Measurements from ENCODE around the gene ENDOV. TPM values are rescaled to one million over a fixed set of nuclear protein-coding genes. Genes with fewer than 3 reads are reported as not detected.

ENDOV gene
- total and polyA plus RNA-seq, 5 experiments from 2014 or later, result 7.5 to 20.6 (median 10.3) TPM

DNA sequence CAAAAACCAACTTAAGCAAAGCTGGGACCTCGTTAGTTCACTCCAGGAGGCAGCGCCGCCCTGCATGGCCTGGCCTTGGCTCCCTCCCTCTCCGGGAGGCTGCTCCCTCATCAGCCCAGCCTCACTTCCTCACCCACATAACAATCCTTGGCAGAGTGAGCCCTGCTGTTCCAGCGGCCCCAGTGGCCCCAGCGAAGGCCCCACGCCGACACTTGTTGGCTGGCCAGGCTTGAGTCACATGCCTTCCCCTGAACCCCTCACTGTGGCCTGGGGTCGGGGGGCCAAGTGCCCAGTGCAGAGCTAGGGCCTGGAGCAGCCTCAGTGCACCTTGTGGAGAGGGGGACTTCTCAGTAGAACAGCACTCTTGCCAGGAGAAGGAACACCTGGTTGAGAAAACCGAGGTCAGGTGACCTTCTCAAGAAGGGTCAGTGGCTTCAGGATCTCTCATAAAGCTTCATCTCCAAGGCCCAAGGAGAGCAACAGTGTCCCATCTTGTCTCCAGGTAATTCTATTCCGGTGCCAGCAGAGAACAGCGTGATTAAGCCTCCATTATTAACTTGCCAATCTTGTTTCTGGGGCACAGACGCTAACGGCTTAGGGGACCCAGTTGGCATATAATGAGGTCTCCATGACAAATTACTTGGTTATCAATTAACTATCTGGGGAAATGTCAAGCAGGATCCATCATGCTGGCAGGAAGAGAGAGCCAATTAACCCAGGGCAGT is 26.8 kb downstream of the ENDOV start:
- Mint-ChIP-seq H3K27ac (no peak overlapping the region), H3K4me3 (no peak overlapping the region), H3K4me1 (peaks cover 0 to 5% (median 0%) of the 10 kb centered on the region in 4 donors), H3K9me3 (no peaks in the 10 kb centered on the region), H3K27me3 (peaks cover 2 to 25% (median 3%) of the 10 kb centered on the region in 5 donors), H3K36me3 (no peaks in the 10 kb centered on the region)
- DNase-seq (no peak), ATAC-seq (no peak)
- POLR2A ChIA-PET, result interaction anchor here (3.4 kb wide), 1 partner anchor 13 kb away, joined by 13 read pairs; no protein-coding TSS in a partner anchor

DNA sequence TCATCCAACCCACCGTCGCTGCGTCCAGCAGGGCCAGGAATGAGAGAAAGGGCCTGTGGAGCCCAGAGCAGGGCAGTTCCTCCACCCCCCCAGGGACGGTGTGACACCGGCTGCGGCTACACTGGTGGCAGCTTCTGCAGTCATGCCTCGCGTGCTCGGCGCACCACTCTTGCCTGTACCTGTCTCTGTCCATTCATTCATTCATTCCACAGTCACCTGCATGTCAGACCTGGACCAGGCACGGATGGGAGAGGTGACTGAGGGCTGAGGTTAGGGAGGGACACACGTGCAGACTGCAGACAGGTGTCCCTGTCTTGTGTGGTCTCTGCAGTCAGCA is 27.3 kb downstream of the ENDOV start:
- Mint-ChIP-seq H3K27me3 (peaks cover 2 to 25% (median 3%) of the 10 kb centered on the region in 5 donors), H3K9me3 (no peaks in the 10 kb centered on the region), H3K4me1 (peaks cover 0 to 5% (median 0%) of the 10 kb centered on the region in 4 donors), H3K27ac (no peak overlapping the region), H3K36me3 (no peaks in the 10 kb centered on the region), H3K4me3 (no peak overlapping the region)
- no peak for DNase-seq
- no peak for ATAC-seq
- POLR2A ChIA-PET, result interaction anchor here (3.4 kb wide), 1 partner anchor 12 kb away, joined by 13 read pairs; no protein-coding TSS in a partner anchor

DNA sequence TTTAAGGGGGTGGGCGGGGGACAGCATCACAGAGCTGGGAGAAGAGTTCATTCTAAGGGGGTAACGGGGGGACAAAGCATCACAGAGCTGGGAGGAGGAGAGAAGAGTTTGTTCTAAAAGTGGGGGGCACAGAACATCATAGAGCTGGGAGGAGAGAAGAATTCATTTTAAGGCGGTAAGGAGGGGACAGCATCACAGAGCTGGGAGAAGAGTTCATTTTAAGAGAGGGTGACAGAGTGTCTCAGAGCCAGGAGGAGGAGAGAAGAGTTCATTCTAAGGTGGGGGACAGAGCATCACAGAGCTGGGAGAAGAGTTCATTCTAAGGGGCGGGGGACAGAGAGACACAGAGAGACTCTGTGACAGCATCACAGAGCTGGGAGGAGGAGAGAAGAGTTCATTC is 27.8 kb downstream of the ENDOV start:
- Mint-ChIP-seq H3K27ac (no peak overlapping the region), H3K4me1 (peaks cover 0 to 5% (median 0%) of the 10 kb centered on the region in 4 donors), H3K4me3 (no peak overlapping the region), H3K9me3 (no peaks in the 10 kb centered on the region), H3K27me3 (peaks cover 2 to 25% (median 3%) of the 10 kb centered on the region in 5 donors), H3K36me3 (no peaks in the 10 kb centered on the region)
- DNase-seq (no peak), ATAC-seq (no peak)
- POLR2A ChIA-PET, result interaction anchor here (0.6 to 3.4 kb wide), 2 partner anchors 11 to 12 kb away, joined by 3 to 13 read pairs; no protein-coding TSS in a partner anchor

DNA sequence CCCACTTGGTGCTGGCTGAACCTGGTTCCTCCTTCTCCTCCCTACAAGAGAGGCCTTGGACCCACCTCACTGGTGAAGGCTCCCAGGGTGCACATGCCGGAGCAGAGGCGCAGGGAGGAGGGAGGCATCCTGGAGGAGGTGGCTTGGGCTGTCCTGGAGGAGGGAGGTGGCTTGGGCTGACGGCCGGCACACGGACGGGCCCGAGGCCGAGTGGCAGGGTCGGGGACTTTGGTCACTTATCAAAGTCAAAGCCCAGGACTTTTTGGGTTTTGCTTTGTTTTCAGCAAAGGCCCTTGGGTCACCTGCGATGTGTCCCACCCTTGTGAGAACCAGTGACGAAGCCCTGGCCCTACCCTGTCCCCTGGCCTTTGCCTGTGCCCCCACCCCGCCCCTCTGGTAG is 28.5 kb downstream of the ENDOV start:
- H3K36me3 Mint-ChIP-seq, result no peaks in the 10 kb centered on the region
- ATAC-seq (no peak), DNase-seq (no peak)
- peaks cover 0 to 5% (median 0%) of the 10 kb centered on the region in 4 donors for H3K4me1 Mint-ChIP-seq
- H3K9me3 Mint-ChIP-seq, result no peaks in the 10 kb centered on the region
- H3K4me3 Mint-ChIP-seq, result no peak overlapping the region
- POLR2A ChIA-PET, result interaction anchor here (3.4 kb wide), 1 partner anchor 11 kb away, joined by 13 read pairs; no protein-coding TSS in a partner anchor
- H3K27me3 Mint-ChIP-seq, result peaks cover 2 to 25% (median 3%) of the 10 kb centered on the region in 5 donors
- H3K27ac Mint-ChIP-seq, result no peak overlapping the region

DNA sequence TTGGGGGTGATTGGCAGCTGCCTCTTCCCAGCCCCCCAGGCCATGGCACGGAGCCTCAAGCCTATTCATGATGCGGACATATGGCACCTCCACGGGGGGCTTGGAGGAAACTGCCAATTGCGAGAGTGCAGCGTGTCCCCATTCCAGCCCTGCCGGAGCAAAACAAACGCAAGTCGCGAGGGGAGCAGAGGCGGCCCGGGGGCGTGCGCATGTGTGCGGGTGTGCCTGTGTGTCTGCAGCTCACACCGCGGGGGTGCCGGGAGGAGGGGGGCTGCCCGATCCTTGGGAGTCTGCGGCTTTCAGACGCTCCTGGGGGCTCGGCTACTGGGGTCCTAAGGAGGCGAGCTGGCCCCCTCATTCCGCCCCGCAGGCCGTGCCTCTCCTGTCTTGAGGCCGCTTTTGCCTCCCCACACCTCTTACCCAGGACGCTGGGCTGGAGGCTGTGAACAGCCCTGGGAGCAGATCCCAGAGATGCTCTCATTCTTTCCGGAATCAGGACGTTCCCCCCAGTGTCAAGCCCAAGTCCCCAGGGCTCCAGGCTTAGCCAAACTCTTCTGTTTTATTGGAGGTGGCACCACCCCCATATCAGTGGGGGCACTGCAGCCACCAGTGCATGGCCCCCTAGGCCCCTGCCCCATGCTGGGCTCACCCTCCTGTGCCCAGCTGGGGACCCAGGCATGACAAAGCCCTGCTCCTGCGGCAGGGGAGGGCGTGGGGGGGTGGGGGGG is 29.1 kb downstream of the ENDOV start:
- Mint-ChIP-seq H3K27me3 (peaks cover 2 to 25% (median 3%) of the 10 kb centered on the region in 5 donors), H3K27ac (no peak overlapping the region), H3K36me3 (no peaks in the 10 kb centered on the region), H3K9me3 (no peaks in the 10 kb centered on the region), H3K4me1 (peaks cover 0 to 5% (median 0%) of the 10 kb centered on the region in 4 donors), H3K4me3 (no peak overlapping the region)
- ATAC-seq, result no peak
- POLR2A ChIA-PET, result no interaction called here
- DNase-seq, result no peak

DNA sequence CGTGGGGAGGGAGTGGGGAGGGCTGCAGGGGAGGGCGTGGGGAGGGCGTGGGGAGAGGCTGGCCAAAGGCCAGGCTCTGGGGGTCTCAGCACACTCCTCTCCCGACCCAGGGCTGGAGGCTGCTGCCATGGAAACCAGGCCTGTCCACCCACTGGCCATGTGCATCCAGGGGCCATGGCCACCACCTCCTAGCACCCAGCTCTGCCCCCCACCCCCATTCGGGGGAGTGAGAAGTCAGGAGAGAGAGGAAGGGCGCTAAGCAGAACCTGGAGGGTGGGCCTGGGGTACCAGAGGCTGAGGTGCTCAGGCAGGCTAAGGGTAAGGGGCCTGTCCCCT is 29.6 kb downstream of the ENDOV start:
- no peaks in the 10 kb centered on the region for H3K9me3 Mint-ChIP-seq
- H3K27ac Mint-ChIP-seq, result no peak overlapping the region
- no peaks in the 10 kb centered on the region for H3K36me3 Mint-ChIP-seq
- H3K27me3 Mint-ChIP-seq, result peaks cover 2 to 25% (median 3%) of the 10 kb centered on the region in 5 donors
- no peak overlapping the region for H3K4me3 Mint-ChIP-seq
- H3K4me1 Mint-ChIP-seq, result peaks cover 0 to 5% (median 0%) of the 10 kb centered on the region in 4 donors
- DNase-seq, result no peak
- no peak for ATAC-seq
- POLR2A ChIA-PET, result no interaction called here

DNA sequence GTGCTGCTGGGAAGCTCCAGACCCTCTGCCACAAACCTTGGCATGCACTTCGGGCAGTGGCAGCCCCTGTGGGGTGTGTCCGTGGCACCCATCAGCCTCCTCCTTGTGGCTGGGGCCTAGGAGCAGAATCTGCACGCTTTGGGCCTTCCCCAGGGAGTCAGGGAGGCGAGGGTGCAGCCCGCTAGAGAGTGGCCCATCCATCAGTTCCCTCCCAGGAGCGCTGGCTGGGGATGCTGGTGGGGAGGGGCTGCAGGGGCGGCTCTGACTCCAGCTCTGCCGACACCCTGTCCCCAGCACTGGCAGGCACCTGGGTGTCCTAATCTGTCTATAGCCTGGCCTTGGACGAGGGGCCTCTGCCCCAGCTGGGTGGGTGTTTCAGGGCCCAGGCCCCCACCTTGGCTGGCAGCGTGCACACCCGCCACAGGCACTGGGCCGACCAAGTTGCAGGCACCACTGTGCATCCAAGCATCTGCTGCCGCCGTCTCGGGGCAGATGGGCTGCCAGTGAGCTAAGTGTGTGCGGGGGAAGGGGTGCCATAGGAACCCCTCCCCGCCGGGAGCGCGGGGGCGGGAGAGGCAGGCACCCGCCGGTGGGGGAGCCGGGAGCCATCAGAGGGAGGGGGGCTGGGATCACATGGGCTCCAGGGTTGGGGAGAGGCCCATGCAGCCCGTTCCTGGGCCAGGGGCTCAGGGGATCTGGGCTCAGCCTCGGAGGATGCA is 30.2 kb downstream of the ENDOV start:
- no peak for ATAC-seq

DNA sequence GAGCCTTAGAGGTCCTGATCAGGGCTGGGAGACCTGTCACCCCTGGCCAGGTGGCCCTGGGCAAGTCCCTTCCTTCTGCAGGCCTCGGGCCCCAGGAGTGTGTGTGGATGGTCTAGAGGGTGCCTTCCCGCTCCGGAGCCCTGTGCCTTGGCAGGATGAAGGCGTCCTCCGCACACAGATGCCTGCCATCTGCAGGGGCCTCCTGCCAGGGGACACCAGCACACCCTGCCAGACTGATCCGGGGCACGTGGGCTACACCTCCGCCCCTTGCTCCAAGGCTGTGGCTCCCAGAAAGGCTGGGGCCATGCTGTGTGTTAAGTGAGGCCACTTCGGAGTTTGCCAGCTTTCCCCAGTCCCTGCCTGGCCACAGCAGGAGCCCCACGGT is 30.8 kb downstream of the ENDOV start:
- ATAC-seq (no peak), DNase-seq (no peak)
- Mint-ChIP-seq H3K36me3 (no peaks in the 10 kb centered on the region), H3K27ac (no peak overlapping the region), H3K27me3 (peaks cover 2 to 25% (median 3%) of the 10 kb centered on the region in 5 donors), H3K4me3 (no peak overlapping the region), H3K9me3 (no peaks in the 10 kb centered on the region), H3K4me1 (peaks cover 0 to 2% (median 0%) of the 10 kb centered on the region in 4 donors)
- POLR2A ChIA-PET, result interaction anchor here (1.1 kb wide), 1 partner anchor 9 kb away, joined by 3 read pairs; no protein-coding TSS in a partner anchor

More for the DNA sequence above, 30.2 kb downstream of the ENDOV start:
- H3K36me3 Mint-ChIP-seq, result no peaks in the 10 kb centered on the region
- H3K4me1 Mint-ChIP-seq, result peaks cover 0 to 5% (median 0%) of the 10 kb centered on the region in 4 donors
- no peak overlapping the region for H3K27ac Mint-ChIP-seq
- POLR2A ChIA-PET, result interaction anchor here (1.1 kb wide), 1 partner anchor 9 kb away, joined by 3 read pairs; no protein-coding TSS in a partner anchor
- H3K27me3 Mint-ChIP-seq, result peaks cover 2 to 25% (median 3%) of the 10 kb centered on the region in 5 donors
- no peaks in the 10 kb centered on the region for H3K9me3 Mint-ChIP-seq
- H3K4me3 Mint-ChIP-seq, result no peak overlapping the region
- no peak for DNase-seq

DNA sequence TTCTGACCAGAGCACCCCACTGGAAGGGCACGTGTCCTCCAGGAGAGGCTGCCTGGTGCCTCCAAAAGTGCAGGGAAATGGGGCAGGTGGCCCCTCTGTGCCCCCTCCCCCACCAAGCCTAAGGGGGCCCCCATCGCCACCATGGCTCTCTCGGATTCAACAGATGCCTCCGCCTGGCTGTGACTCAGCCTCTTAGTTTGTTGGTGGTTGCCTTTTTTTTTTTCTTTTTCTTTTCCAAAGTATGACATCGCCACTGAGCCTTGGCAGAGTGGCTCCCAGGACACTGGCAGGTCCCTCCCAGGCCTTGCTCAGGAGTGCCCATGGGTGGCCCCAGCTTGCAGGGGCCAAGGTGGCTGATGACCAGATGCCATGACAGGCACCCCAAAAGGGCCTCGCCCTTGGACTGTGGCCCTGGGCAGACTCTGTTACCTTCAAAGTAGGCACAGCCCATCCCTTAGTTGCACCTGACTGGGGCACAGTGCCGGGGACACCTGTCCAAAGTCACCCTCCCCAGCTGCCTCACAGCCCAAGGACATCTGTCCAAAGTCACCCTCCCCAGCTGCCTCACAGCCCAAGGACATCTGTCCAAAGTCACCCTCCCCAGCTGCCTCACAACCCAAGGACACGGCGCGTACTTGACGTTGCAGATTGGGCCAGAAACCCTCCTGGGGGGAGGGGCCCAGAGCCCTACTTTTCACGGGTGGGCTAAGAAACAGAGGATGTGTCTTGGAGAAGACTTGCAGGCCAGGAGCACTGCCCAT is 31.9 kb downstream of the ENDOV start:
- no peak for ATAC-seq
- Mint-ChIP-seq H3K36me3 (no peaks in the 10 kb centered on the region), H3K9me3 (no peaks in the 10 kb centered on the region), H3K27ac (no peak overlapping the region), H3K27me3 (peaks cover 2 to 20% (median 3%) of the 10 kb centered on the region in 5 donors), H3K4me3 (no peak overlapping the region), H3K4me1 (peaks cover 0 to under 1% (median 0%) of the 10 kb centered on the region in 4 donors)
- POLR2A ChIA-PET, result no interaction called here
- no peak for DNase-seq

DNA sequence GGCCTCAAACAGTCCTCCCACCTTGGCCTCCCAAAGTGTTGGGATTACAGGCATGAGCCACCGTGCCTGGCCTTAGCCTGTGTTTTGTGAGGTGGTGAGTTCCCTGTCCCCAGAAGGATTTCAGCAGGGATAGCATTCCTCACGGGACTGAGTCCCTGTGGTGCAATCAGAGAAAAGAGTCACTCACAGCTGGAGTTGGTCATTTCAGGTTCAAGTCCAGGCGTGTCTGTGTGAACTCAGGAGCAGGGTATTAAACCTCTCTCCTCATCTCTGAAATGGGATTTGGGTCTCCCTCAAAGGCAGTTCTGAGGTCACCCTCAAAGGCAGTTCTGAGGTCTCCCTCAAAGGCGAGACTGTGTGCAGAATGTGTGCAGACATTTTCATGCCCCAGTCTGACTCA is 32.8 kb downstream of the ENDOV start:
- H3K4me3 Mint-ChIP-seq, result no peak overlapping the region
- no peaks in the 10 kb centered on the region for H3K9me3 Mint-ChIP-seq
- H3K27me3 Mint-ChIP-seq, result peaks cover 0 to 10% (median 2%) of the 10 kb centered on the region in 5 donors
- no peak for ATAC-seq
- H3K27ac Mint-ChIP-seq, result peak overlapping the region in 1 of 10 donors; percentile 27
- H3K4me1 Mint-ChIP-seq, result peaks cover 0 to 2% (median 0%) of the 10 kb centered on the region in 4 donors
- POLR2A ChIA-PET, result no interaction called here
- no peak for DNase-seq
- no peaks in the 10 kb centered on the region for H3K36me3 Mint-ChIP-seq

DNA sequence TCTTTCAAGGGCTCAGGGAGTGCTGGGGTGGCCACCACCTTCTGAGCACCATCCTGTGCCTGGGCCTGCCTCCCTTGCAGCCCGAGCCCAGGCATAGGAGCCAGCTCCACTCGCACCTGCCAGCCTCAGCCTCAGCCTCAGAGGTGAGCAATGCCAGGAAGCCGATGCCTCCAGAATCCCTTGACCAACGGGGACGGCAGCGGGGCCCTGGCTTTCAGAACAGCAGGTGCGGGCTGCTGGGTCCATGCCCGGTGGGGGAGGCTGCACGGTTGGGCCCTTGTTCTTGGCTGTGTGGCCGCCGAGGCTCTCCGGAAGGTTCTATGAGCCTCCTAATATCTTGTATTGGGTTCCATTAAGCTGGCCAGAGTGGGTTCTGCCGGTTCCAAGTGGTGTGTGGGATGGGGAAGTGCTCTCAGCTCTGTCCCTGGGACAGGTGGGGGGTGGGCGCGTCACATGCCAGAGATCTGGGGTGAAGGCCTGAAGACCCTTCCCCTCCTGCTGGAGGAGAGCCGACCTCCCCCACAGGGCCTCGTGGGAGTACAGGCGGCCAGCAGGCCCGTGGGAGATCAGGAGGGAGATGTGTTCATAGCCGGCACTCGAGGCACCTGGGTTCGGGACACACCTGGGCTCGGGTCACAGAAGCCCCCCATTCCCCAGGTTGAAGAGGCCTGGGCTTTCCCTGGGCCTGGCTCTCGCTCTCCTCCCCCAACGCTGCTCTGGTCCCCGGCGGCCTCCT is 34.4 kb downstream of the ENDOV start:
- DNase-seq, result no peak
- H3K9me3 Mint-ChIP-seq, result no peaks in the 10 kb centered on the region

More for the DNA sequence above, 34.4 kb downstream of the ENDOV start:
- no peaks in the 10 kb centered on the region for H3K36me3 Mint-ChIP-seq
- H3K4me1 Mint-ChIP-seq, result peaks cover 2 to 11% (median 9%) of the 10 kb centered on the region in 4 donors
- no peak for ATAC-seq
- no peaks in the 10 kb centered on the region for H3K27me3 Mint-ChIP-seq
- H3K4me3 Mint-ChIP-seq, result no peak overlapping the region
- POLR2A ChIA-PET, result no interaction called here
- H3K27ac Mint-ChIP-seq, result no peak overlapping the region
